Nucleus accumbens (tissue), 56 donors: Measurements from ENCODE around the gene RASAL2.
"Not testable (repeated sequence)": the region's sequence is repeated elsewhere in the genome, so short reads cannot be mapped to it uniquely, and the experiment has no call there.

Source experiments
- DNase-seq, 56 donors: peaks; one replicate each; lab custom pipeline; 2025; lab: John Stamatoyannopoulos, UW

Gene RASAL2

GRCh38 chr1:178367151-178367550, 273.2 kb downstream of the RASAL2 start:
- DNase-seq, result no peak

GRCh38 chr1:178368208-178368607, 274.3 kb downstream of the RASAL2 start:
- no peak for DNase-seq

GRCh38 chr1:178371235-178371634, 277.3 kb downstream of the RASAL2 start:
- peak in 20 of 56 donors; percentile 4 to 42 (median 11) for DNase-seq

- no peak for DNase-seq
These were observed 278.1 kb downstream of the RASAL2 start for GRCh38 chr1:178371933-178372388.

GRCh38 chr1:178374016-178374415, 280.1 kb downstream of the RASAL2 start:
- DNase-seq, result no peak

- DNase-seq, result no peak
These were observed 282.1 kb downstream of the RASAL2 start for GRCh38 chr1:178376008-178376407.

- no peak for DNase-seq
These were observed 285.9 kb downstream of the RASAL2 start for GRCh38 chr1:178379807-178380206.

- DNase-seq, result no peak
These were observed 288.5 kb downstream of the RASAL2 start for GRCh38 chr1:178382372-178382771.

GRCh38 chr1:178385662-178386061, 291.8 kb downstream of the RASAL2 start:
- no peak for DNase-seq

- peak in 2 of 56 donors; percentile 4 to 7 for DNase-seq
These were observed 294.7 kb downstream of the RASAL2 start for GRCh38 chr1:178388418-178389145.

GRCh38 chr1:178389441-178389840, 295.5 kb downstream of the RASAL2 start:
- no peak for DNase-seq

- DNase-seq, result not testable (repeated sequence)
These were observed 296.4 kb downstream of the RASAL2 start for GRCh38 chr1:178390280-178390679.

- DNase-seq, result no peak
These were observed 299.5 kb downstream of the RASAL2 start for GRCh38 chr1:178393370-178393769.

- no peak for DNase-seq
These were observed 302.9 kb downstream of the RASAL2 start for GRCh38 chr1:178396789-178397188.

GRCh38 chr1:178397678-178398077, 303.8 kb downstream of the RASAL2 start:
- DNase-seq, result no peak

GRCh38 chr1:178399177-178399728, 305.3 kb downstream of the RASAL2 start:
- DNase-seq, result no peak

- no peak for DNase-seq
These were observed 311.2 kb downstream of the RASAL2 start for GRCh38 chr1:178405137-178405536.

GRCh38 chr1:178407215-178407614, 313.3 kb downstream of the RASAL2 start:
- no peak for DNase-seq

- DNase-seq, result peak in 1 of 56 donors; percentile 3
These were observed 313.8 kb downstream of the RASAL2 start for GRCh38 chr1:178407655-178408054.

GRCh38 chr1:178408871-178409270, 315.0 kb downstream of the RASAL2 start:
- DNase-seq, result no peak

GRCh38 chr1:178409541-178409940, 315.6 kb downstream of the RASAL2 start:
- DNase-seq, result no peak

- no peak for DNase-seq
These were observed 318.0 kb downstream of the RASAL2 start for GRCh38 chr1:178411756-178412399.
